GM23248 (cell line): ENCODE measurements around the gene HINT3.

ENCODE experiments used
- EZH2 ChIP-seq: fragments of 200-600 bp; sonication (generic); IDR thresholded peaks from 2 replicates; pipeline ENCODE4 v1.6.1; 2018; ENCODE audit warnings: antibody characterized with exemption, mild to moderate bottlenecking; ENCODE audit not compliant: insufficient read depth, poor library complexity, severe bottlenecking
- EZH2phosphoT487 ChIP-seq: fragments of 200-600 bp; sonication (generic); IDR thresholded peaks from 2 replicates; pipeline ENCODE4 v1.6.1; 2018; ENCODE audit warnings: antibody characterized with exemption, moderate library complexity, mild to moderate bottlenecking, low read depth; ENCODE audit not compliant: insufficient read depth

DNA sequence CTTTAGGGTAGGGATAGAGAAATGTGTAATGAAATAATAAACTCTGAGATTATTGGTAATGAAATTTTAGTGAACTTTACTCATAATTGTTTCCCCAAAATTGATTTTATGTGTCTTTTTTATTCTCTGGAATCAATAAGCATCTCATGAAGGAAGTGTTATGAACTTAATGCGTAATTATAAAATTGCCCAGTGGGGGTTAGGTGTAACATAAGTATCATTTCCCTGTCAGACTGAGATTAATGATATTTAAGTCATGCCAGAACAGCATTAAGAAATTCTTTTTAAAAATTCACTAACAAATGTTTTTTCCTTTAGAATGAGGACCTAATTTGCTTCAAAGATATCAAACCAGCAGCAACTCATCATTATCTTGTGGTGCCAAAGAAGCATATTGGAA, 10.0 kb downstream of the HINT3 start:
- no peak for TF ChIP-seq EZH2
- no peak for TF ChIP-seq EZH2phosphoT487
